Measurements from ENCODE around the gene SHCBP1.

DNA sequence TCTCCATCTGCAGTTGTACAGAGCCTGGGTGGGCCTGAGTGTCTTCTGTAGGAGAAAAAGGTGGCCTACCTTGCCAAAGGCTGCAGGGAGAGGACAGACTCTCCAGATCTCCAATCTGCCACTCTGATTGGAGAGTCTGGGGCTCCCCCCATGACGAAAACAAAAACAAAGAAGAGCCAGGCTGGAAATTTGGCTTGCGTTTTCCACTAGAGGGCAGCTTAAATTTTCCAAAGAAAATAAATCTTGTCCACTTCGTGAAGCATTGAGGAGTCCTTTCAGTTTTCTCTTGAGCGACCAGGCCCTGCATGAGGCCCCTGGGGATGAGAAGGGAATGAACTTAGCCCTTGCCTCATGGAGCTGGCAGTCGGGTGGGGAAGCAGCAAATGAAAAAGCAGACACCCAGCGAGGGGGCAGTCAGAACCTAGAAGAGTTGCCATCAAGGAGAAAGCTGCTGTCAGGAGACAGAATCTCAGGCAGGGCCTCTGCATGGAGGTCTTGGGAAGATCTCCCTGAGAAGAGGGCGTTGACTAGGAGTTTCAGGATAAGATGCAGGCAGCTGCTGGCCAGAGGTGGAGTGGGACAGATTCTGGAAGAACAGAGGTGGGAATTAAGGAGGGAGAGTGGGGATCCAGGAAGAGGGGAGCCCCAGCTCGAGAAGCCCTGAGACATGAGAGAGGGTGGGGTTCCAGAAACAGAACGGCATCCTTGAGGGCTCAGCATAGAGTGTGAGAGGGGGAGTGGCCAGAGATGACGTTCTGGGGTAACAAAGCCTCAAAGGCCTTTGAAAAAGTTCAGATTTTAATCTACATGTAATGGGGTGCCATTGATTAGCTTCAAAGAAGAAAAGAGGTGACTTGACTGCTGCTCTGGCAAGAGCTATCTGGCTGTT lies 8.4 kb upstream of the SHCBP1 start:
- TF ChIP-seq, protein P1, sequence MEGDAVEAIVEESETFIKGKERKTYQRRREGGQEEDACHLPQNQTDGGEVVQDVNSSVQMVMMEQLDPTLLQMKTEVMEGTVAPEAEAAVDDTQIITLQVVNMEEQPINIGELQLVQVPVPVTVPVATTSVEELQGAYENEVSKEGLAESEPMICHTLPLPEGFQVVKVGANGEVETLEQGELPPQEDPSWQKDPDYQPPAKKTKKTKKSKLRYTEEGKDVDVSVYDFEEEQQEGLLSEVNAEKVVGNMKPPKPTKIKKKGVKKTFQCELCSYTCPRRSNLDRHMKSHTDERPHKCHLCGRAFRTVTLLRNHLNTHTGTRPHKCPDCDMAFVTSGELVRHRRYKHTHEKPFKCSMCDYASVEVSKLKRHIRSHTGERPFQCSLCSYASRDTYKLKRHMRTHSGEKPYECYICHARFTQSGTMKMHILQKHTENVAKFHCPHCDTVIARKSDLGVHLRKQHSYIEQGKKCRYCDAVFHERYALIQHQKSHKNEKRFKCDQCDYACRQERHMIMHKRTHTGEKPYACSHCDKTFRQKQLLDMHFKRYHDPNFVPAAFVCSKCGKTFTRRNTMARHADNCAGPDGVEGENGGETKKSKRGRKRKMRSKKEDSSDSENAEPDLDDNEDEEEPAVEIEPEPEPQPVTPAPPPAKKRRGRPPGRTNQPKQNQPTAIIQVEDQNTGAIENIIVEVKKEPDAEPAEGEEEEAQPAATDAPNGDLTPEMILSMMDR (IDR thresholded peaks at IDR 0.05): peak in 1 of 4 experiments; percentile 8
- no peak for TF ChIP-seq POLR2A (IDR thresholded peaks at IDR 0.05)

Data from uterus (tissue), 2 donors.